Stromal cell of bone marrow (primary cell): Measurements from ENCODE around the gene TOPORS.
A peak's percentile ranks its signal among the peaks of the same experiment; 100 is the strongest.
"Not testable (repeated sequence)": the region's sequence is repeated elsewhere in the genome, so short reads cannot be mapped to it uniquely, and the experiment has no call there.

Experiments used
- DNase-seq: peaks from one replicate; pipeline ENCODE4 v3.0.0-alpha.2; 2012; ENCODE audit warnings: low read depth

TOPORS gene

DNA sequence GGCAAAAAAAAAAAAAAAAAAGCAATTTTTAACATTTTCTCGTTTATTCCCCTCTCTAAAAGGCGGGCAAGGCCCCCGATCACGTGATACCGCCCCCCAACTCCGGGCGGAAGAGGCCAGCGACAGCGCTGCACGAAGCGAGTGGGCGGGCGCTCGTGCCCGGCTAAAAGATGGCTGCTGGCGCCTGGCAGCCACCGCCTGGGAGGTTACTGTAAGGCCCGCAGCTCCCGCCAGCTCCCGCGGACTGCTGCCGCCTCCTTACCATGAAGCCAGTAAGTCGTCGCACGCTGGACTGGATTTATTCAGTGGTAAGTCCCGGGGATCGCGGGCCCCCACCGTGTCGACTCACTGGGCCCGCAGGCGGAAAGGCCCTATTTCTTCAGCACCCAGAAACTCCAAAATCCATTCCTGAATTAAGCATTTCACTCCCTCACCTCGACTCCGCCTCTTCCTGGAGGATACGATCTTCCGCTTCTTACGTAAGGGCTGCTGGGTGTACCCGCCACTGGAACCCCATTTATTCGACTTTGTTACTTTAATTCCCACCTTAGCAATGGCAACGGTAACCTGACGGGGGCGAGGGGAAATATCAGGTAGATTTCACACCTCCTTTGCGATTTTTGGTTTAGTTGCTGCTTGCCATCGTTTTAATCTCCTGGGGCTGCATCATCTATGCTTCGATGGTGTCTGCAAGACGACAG, at the start of gene TOPORS, which contains the start of gene SMIM27:
TOPORS (minus strand) TSS at position 415 of the 701 bp plus-strand sequence; CDS start at position 265, 150 bp downstream.
SMIM27 (plus strand) TSS at position 156 of the 701 bp plus-strand sequence; CDS start at position 264, 108 bp downstream.
- DNase-seq, result peak; percentile 88

- not testable (repeated sequence) for DNase-seq
Measured at GRCh38 chr9:32599021-32599420, 46.6 kb upstream of the TOPORS start.

DNA sequence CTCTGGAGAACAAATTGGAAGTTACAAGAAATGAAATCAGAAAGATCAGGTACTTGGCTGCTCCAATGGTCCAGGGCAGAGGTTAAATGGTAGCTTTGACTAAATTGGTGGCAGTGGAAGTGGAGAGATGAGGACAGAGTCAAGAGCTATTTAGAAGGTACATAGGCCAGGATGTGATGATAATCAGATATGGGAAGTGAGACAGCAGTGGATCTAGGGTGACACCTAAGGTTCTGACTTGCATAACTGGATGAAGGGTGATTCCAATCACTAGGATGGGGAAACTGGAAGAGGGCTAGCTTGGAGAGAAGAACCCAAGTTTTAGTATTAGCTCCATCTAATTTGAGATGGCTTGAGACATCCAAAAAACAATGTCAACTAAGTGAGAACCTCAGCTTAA, 44.5 kb upstream of the TOPORS start:
- no peak for DNase-seq

DNA sequence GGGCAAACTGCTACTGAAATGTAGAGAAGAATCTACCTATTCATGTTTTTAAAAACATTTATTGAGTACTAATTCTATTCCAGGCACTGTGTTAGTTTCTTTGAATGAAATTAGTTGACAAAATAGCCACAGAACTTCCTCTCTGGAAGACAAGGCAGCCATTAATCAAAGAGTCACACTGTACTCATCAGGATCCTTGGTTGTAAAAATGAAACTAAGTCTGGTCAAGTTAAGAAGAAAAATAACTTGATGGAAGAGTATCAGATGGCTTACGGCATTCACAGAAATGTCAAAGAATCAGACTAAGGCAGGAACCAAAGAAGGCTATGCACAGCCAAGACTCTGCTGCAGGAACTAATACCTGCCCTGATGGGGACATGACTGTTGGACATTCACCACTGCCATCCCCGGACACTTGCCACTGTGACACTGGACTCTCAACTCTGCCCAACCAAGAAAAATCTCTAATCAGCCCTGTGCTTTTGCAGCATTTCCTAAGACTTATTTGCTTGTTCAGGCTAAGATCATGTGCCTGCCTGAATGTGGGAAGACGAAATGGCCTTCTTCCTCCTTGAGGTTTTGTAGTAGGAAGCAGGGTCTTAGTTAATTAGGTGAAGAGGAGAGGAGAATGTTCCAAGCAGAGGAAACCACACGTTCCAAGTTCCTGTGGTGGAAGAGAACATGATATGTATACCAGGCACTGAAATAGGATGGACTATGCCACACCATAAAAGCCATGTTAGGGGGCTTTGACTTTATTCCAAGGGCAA, 43.9 kb upstream of the TOPORS start:
- DNase-seq, result no peak

- no peak for DNase-seq
Measured at GRCh38 chr9:32590898-32591297, 38.5 kb upstream of the TOPORS start.

DNA sequence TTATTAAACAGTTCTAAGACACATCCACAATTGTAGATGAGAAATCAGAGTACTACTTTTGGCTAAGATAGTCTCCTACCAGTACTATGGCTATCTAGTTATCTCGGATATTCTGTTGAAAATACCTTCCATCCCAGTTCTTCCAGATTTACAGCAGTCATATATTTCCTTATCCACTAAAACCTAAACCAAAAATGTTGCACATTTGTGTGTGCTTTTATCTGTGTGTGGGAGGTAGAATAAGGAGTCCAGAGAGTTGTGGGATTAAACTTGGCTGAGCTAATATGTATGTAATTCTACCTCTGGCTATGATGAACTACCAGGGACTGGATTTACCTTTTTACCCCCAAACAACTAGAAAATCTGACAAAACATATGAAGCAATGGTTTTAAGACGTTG, 38.1 kb upstream of the TOPORS start:
- no peak for DNase-seq

GRCh38 chr9:32589083-32589723, 36.8 kb upstream of the TOPORS start:
- peak; percentile 42 for DNase-seq

DNA sequence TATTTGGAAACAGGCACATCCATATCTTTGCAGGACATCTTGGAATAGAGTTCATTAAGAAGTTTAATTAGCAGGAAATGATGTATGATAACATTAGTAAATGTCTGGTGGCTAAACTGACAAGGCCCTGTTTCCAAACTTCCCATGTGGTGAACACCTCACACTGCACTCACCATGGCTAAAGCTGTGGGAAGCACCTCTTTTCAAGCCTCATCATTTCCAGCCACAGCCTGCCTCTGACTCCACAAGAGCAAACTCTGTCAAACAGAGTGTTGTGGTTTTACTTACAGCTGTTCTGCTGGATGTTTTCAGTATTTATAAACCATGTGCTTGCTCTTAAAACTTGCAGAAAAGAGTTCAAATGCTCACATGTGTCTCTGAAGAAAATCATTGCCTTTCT, 35.5 kb upstream of the TOPORS start:
- DNase-seq, result peak; percentile 6

- no peak for DNase-seq
Measured at GRCh38 chr9:32584784-32585183, 32.4 kb upstream of the TOPORS start.

DNA sequence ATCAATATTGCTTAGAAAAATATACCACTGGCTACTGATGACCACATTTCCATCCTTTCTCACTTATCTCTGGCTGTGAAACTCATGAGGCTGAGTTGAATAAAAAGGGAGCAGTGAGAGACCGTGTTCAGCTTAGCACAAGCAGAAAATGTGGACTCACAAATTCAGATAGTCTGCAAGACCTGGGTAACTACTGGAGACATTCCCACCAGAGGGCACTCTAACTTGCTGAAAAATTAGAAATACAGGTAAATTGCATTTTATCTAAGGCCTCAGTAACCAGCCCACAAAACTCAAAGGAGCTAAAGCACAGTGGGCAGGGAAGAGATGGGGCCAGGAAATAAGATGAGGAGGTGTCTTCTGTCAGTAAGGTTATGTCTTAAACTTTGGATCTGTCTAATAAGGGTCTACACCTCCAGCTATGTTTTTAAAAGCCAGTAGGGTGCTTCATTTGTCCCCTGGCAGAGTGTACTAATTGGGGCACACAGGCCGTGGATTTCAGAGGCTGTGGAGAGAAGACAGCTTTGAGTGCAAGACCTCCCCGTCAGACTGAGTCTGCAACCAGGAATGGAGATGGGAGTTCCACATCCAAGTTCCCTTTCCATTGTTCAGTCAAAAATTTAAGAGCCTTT, 29.2 kb upstream of the TOPORS start:
- peak; percentile 27 for DNase-seq

GRCh38 chr9:32580631-32581300, 28.4 kb upstream of the TOPORS start:
- no peak for DNase-seq

GRCh38 chr9:32579706-32580331, 27.4 kb upstream of the TOPORS start:
- DNase-seq, result peak; percentile 28

DNA sequence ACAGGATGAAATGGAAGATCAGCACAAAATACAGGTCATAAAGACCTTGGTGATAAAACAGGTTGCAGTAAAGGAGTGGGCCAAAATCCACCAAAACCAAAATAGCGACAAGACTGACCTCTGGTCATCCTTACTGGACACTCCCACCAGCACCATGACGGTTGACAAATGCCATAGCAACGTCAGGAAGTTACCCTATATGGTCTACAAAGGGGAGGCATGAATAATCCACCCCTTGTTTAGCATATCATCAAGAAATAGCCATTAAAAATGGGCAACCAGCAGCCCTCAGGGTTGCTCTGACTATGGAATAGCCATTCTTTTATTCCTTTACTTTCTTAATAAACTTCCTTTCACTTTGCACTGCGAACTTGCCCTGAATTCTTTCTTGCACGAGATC, 26.6 kb upstream of the TOPORS start:
- DNase-seq, result no peak

GRCh38 chr9:32577316-32577715, 24.9 kb upstream of the TOPORS start:
- DNase-seq, result no peak

- DNase-seq, result no peak
Measured at GRCh38 chr9:32574858-32575257, 22.5 kb upstream of the TOPORS start.

GRCh38 chr9:32573821-32574220, 21.4 kb upstream of the TOPORS start:
- no peak for DNase-seq

DNA sequence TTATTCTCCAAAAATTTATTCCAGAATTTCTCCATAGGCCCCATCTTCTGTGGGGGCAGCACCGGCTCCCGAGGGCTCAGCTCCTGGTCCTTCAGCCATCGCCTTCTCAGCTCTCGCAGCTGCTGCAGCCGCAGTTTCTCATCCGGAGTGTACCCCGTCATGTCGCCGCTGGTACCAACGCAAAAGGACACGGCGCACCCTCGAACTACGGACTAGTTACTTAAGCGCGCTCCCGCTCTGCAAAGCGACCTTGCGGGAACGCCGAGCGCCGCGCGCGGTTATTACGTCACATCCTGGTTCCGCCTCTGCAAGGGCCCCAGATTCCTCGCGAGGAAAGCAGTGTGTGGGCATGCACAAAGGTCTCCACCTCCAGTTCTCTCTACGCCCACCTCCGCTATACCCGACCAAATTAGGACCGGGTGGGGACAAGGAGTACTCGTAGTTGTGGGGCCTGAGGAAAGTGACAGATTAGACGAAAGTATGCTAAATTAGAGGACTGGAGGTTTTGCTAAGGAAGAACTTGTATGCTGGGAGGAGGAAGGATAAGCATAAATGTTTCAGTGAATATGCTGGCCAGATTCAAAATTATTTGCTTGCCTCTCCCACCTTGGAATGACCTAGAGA, 20.6 kb upstream of the TOPORS start, which contains the start of gene NDUFB6:
NDUFB6 (minus strand) TSS at position 260 of the 624 bp plus-strand sequence; CDS start at position 161, 99 bp downstream.
- peak; percentile 79 for DNase-seq

- peak; percentile 49 for DNase-seq
Measured at GRCh38 chr9:32571969-32572899, 19.8 kb upstream of the TOPORS start.

DNA sequence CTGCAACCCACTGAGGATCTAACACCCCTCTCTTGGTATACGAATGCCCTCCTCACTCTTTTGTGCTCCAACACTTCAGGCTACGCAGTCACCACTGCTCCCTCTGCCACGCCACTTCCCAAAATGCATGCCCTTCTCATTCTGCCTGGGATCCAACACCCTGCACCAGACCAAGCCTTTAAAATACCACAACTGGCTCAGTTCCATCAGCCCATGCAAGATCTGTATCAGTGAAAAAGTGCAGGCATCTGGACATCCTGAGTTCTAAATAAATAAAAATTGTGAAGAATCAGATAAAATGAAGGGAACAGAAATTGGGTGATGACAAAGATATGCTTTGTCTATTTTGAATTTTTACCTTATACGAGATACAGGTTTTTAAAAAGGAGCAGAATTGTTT, 17.9 kb upstream of the TOPORS start:
- DNase-seq, result no peak

DNA sequence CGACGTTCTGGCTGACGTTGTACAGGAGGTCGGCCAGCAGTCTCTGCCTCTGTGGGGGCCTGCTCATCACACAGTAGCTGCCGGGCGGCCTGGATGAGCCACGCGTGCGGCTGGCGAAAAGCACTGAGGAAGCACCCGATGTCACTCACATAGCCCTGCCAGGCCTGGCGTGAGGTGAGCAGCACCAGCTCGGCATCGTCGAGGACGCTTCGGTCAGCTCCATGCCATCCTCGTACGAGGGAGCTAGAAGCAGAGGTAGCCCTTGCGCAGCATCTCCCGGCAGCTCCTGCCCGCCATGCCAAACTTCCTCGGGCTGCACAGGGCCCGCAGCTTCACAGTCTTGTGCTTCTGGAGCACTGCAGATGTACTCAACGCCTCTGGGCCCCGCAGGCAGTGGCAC, 14.4 kb upstream of the TOPORS start:
- no peak for DNase-seq
